Measurements from ENCODE around the gene RSPH3. TPM values are rescaled to one million over a fixed set of nuclear protein-coding genes. Genes with fewer than 3 reads are reported as not detected.

RSPH3 gene
- total and polyA plus RNA-seq, 4 donors: 1.7 to 4.6 (median 3.3) TPM

DNA sequence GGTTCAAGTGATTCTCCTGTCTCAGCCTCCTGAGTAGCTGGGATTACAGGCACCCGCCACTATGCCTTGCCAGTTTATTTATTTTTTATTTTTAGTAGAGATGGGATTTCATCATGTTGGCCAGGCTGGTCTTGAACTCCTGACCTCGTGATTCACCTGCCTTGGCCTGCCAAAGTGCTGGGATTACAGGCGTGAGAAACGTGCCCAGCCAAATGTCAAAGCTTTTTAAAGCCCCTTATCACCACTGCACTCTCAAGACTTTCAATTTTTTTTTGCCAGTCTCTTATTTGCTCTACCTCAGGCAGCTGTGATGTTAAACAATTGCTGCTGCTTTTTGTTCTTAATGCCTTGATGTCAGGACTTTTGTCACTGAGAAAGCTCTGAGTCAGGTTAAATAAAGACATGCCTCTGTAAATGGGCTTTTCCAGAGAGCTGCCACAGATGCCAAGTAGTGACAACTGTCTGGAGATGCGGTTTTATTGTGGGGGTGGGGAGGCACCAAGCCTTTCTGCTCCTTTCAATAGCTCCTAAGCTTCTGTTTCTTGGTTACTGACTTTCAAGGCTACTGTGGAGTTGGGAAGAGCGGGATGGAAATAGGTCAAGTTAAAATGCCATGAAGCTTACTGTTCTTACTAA lies 29.2 kb downstream of the RSPH3 start:
- no peaks in the 10 kb centered on the region for H3K9me3 ChIP-seq (ENCODE audit: control insufficient read depth in 4 of 4, low read length in 3 of 4)
- WGBS: 81% methylated on average over 6 of the region's 6 CpGs
- TF ChIP-seq REST (IDR thresholded peaks at IDR 0.05) (no peak), FOXA1 (IDR thresholded peaks at IDR 0.05) (no peak), RAD21 (IDR thresholded peaks at IDR 0.05) (no peak), MAX (IDR thresholded peaks at IDR 0.05) (no peak), GABPA (IDR thresholded peaks at IDR 0.05 in 1 of 2, conservative IDR thresholded peaks at IDR 0.05 in 1 of 2) (no peak), YY1 (IDR thresholded peaks at IDR 0.05) (no peak), CTCF (IDR thresholded peaks at IDR 0.05; ENCODE audit: low read depth, low read length, missing input control) (no peak), FOXA2 (IDR thresholded peaks at IDR 0.05) (no peak), HNF4G (IDR thresholded peaks at IDR 0.05) (no peak), ZBTB33 (IDR thresholded peaks at IDR 0.05) (no peak), SP1 (IDR thresholded peaks at IDR 0.05) (no peak), EGR1 (IDR thresholded peaks at IDR 0.05; ENCODE audit: low read depth in 2 of 2) (no peak), HNF4A (conservative IDR thresholded peaks at IDR 0.05) (no peak)
- no peak overlapping the region for H3K9ac ChIP-seq (ENCODE audit: low read depth in 1 of 2, low read length in 2 of 2)
- H3K4me1 ChIP-seq (ENCODE audit: control insufficient read depth in 4 of 4, insufficient read depth in 4 of 4, low read length in 3 of 4): no peaks in the 10 kb centered on the region
- no peak overlapping the region for H3K4me3 ChIP-seq (ENCODE audit: low read depth in 1 of 3, low read length in 3 of 3)
- no peak for DNase-seq (ENCODE audit: low spot score)
- H3K36me3 ChIP-seq (ENCODE audit: control insufficient read depth in 4 of 4, insufficient read depth in 3 of 4, low read depth in 1 of 4, low read length in 3 of 4): peaks cover 0 to 5% (median 2%) of the 10 kb centered on the region in 4 donors
- H3K27me3 ChIP-seq (ENCODE audit: control insufficient read depth in 4 of 4, insufficient read depth in 4 of 4, low read length in 3 of 4): no peaks in the 10 kb centered on the region
- H3K27ac ChIP-seq (ENCODE audit: low read depth in 1 of 2, low read length in 2 of 2): no peak overlapping the region

DNA sequence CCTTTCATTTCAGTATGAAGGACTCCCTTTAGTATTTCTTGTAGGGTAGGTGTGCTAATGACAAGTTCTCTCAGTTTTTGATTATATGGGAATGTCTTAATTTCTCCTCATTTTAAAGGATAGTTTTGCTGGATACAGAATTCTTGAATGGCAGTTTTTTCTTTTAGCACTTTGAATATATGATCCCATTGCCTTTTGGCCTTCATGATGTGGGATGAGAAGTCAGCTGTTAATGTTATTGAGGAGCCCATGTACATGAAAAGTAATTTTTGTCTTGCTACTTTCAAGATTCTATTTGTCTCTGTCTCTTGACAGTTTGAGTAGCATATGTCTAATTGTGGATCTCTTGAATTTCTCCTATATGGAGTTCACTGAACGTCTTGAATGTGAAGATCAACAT lies 30.9 kb downstream of the RSPH3 start:
- Histone ChIP-seq H3K4me1 (ENCODE audit: control insufficient read depth in 4 of 4, insufficient read depth in 4 of 4, low read length in 3 of 4) (no peaks in the 10 kb centered on the region), H3K9ac (ENCODE audit: low read depth in 1 of 2, low read length in 2 of 2) (no peak overlapping the region), H3K9me3 (ENCODE audit: control insufficient read depth in 4 of 4, low read length in 3 of 4) (no peaks in the 10 kb centered on the region), H3K4me3 (ENCODE audit: low read depth in 1 of 3, low read length in 3 of 3) (no peak overlapping the region), H3K27me3 (ENCODE audit: control insufficient read depth in 4 of 4, insufficient read depth in 4 of 4, low read length in 3 of 4) (no peaks in the 10 kb centered on the region), H3K27ac (ENCODE audit: low read depth in 1 of 2, low read length in 2 of 2) (no peak overlapping the region), H3K36me3 (ENCODE audit: control insufficient read depth in 4 of 4, insufficient read depth in 3 of 4, low read depth in 1 of 4, low read length in 3 of 4) (peaks cover 0 to 5% (median 2%) of the 10 kb centered on the region in 4 donors)
- no peak for DNase-seq (ENCODE audit: low spot score)
- 98% methylated on average over 1 of the region's 1 CpG for whole genome bisulfite sequencing
- no peak for TF ChIP-seq NR2F2 (IDR thresholded peaks at IDR 0.05)
- TF ChIP-seq GABPA (IDR thresholded peaks at IDR 0.05 in 1 of 2, conservative IDR thresholded peaks at IDR 0.05 in 1 of 2): no peak
- TF ChIP-seq, protein P1, sequence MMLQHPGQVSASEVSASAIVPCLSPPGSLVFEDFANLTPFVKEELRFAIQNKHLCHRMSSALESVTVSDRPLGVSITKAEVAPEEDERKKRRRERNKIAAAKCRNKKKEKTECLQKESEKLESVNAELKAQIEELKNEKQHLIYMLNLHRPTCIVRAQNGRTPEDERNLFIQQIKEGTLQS (IDR thresholded peaks at IDR 0.05): no peak
- no peak for TF ChIP-seq YY1 (IDR thresholded peaks at IDR 0.05)
- TF ChIP-seq FOXA1 (IDR thresholded peaks at IDR 0.05): no peak
- no peak for TF ChIP-seq CTCF (IDR thresholded peaks at IDR 0.05; ENCODE audit: low read depth, low read length, missing input control)
- no peak for TF ChIP-seq ZBTB33 (IDR thresholded peaks at IDR 0.05)
- TF ChIP-seq RAD21 (IDR thresholded peaks at IDR 0.05): no peak
- no peak for TF ChIP-seq JUND (IDR thresholded peaks at IDR 0.05)
- TF ChIP-seq RXRA (IDR thresholded peaks at IDR 0.05): no peak
- TF ChIP-seq MAX (IDR thresholded peaks at IDR 0.05): no peak

All from liver (tissue), 9 donors.